NCI-H82 treated with DMSO at 0.1 percent for 48 hours (cell line): ENCODE data around the gene GLRX3.

Source experiments
- DNase-seq: peaks from one replicate; lab custom pipeline; 2025; ENCODE audit not compliant: unreplicated experiment; lab: John Stamatoyannopoulos, UW

The GLRX3 gene

GRCh38 chr10:130203626-130204025 lies 67.4 kb downstream of the GLRX3 start:
- DNase-seq, result no peak

DNA sequence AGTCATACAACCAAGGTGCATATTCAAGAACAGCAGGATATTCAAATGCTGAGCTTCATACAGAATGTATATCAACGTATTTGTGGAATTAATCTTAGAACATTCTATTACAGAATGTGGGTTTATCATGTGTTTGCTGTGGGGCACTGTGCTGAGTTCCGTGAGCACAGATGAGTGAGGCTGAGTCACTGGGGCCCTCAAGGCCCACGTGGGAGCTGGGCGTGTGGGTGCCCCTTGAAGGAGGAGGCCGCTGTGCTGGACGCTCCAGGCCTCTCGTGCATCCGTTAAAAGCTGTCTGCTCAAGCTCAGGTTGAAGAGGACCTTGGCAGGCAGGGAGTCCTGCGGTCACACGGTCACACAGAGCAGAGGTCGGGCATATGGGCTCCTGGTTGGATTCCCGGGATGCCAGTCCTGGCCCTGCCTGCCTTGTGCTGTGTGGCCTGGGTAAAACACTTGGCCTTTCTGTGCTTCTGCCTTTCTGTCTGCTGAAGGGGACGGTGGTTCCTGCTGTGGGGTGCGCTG lies 70.1 kb downstream of the GLRX3 start:
- no peak for DNase-seq

- no peak for DNase-seq
These were observed 71.0 kb downstream of the GLRX3 start for GRCh38 chr10:130207205-130207604.

GRCh38 chr10:130208807-130209206 lies 72.6 kb downstream of the GLRX3 start:
- no peak for DNase-seq

- DNase-seq, result no peak
These were observed 76.6 kb downstream of the GLRX3 start for GRCh38 chr10:130212746-130213145.

GRCh38 chr10:130213286-130214080 lies 77.3 kb downstream of the GLRX3 start:
- DNase-seq, result no peak

DNA sequence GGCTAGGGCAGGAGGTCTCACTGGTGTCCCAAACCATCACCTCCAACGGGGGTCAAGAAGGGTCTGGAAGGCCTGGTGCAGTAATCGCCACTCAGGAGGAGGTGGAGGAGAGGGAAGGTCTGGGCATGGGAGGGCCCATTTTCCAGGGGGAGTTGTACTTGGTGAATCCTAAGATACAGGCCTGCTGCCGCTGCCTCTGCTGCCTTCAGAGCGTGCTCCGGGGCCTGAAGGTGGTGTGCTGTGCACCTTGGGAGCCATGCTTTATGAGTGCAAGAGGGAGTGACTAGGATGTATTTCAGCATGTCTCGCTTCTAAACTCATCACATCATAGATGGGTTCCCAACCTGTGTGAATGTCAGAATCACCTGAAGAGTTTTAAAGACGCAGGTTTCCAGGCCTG lies 78.2 kb downstream of the GLRX3 start:
- no peak for DNase-seq

DNA sequence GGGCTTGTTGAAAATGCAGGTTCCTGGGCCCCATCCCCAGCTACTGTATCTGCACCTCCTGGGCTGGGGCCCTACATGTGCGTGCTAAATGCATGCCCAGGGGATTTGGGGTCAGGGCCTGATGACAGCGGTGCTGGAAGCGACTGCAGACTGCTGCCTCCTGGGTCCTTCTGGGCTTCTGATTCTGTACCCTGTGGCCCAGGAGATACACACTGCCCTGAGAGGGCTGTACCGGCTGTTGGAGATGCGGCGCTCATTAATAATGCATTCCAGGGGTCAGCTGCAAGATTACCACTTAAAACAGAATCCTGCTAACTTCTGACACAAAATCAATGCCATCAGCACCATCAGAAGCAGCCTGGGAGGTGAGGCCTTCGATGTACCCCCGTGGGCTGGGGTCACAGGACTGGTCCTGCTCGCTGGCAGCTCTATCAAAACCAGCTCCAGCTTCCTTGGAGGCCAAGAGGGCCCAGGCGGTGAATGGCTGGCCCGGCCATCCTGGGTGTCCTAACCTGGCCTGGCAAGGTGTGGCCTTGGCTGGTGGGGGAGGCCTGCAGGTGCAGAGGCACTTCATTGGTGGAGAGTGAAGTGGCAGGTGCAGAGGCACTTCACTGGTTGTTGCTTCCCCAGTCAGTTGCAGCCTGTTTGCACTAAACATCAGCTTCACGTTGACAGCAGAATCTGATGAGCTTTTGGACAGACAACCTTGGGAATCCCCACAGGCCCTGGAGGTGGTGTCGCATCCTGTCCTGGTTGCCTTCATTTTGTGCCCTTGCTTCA lies 79.2 kb downstream of the GLRX3 start:
- no peak for DNase-seq

- no peak for DNase-seq
These were observed 79.7 kb downstream of the GLRX3 start for GRCh38 chr10:130215931-130216231.

DNA sequence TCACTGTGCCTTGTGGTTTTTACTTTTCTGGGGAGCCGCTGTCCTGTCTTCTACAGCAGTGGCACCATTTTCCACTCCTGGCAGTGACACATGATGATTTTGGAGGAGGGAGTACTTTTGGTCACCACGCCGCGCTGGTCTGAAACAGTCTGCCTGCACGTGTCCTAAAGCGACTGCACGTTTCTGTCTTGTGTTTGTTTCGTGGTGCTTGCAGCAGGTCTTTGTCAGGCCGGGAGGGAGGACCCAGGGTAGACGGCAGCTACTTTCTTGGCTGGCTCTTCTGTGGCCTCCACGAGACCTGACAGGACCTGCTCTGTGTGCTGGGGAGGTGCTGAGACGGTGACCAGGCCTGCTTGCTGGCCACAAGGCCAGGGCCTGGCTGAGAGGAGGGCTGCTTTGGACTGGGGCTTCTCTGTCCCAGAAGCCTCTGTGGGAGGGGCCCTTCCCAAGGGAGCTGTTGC lies 82.0 kb downstream of the GLRX3 start:
- no peak for DNase-seq

DNA sequence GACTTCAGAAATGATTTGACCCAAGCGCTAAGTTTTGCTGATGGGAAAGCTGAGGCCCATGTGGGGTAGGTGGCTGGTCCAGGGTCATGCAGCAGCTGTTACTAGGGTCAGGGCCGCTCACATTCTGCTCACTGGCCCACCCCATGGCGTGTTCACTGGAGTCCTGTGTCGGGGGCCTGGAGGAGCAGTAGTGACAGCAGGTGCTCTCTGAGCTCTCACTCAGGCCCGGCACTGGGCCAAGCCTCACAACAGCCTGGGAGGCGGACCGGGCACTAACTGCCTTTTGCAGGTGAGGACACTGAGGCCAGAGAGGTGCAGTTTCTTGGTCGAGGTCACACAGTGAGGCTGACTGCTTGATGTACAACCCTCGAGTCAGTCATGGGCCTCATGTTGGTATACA lies 82.7 kb downstream of the GLRX3 start:
- DNase-seq, result no peak

DNA sequence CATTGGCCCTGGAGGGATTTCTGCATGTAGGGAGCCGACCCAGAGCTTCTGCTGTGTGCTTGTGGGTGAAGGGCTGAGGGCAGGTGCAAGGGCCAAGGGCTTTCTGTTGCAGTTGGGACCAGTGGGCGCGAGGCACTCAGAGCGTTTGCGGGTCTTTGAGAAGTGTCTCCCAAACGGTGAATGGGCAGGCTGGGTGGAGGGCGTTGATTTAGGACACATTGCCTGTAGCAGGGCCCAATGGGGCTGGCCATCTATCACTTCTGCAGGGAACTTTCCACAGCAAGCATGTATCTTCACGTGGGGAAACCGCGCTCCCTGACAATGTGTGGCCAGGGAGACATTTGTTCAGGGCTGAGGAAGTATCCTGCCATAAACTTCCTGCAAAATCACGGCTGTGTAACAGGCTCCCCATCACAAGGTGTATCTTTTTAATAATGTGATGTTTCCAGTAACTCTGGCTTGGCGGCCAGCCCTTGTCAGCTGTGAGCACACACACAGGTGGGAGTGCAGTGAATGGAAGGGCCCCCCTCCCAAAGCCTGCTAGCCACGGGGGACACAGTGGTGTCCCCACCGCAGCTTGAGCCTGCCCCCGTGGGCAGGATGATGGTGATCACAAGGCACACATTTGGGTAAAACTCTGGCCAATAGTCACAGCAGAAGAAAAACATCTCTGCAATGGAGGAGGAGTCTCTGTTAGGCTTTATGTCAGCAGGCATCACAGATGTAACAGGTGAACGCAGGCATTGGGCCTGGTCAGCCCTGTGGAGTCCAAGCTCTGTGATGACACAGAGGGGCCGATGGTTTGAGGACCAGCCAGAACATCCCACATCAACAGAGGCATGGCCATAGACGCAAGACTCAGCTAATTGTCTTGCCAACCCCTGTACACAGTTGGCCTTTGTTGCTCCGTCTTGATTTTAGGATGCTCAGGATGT lies 84.3 kb downstream of the GLRX3 start:
- DNase-seq, result no peak

DNA sequence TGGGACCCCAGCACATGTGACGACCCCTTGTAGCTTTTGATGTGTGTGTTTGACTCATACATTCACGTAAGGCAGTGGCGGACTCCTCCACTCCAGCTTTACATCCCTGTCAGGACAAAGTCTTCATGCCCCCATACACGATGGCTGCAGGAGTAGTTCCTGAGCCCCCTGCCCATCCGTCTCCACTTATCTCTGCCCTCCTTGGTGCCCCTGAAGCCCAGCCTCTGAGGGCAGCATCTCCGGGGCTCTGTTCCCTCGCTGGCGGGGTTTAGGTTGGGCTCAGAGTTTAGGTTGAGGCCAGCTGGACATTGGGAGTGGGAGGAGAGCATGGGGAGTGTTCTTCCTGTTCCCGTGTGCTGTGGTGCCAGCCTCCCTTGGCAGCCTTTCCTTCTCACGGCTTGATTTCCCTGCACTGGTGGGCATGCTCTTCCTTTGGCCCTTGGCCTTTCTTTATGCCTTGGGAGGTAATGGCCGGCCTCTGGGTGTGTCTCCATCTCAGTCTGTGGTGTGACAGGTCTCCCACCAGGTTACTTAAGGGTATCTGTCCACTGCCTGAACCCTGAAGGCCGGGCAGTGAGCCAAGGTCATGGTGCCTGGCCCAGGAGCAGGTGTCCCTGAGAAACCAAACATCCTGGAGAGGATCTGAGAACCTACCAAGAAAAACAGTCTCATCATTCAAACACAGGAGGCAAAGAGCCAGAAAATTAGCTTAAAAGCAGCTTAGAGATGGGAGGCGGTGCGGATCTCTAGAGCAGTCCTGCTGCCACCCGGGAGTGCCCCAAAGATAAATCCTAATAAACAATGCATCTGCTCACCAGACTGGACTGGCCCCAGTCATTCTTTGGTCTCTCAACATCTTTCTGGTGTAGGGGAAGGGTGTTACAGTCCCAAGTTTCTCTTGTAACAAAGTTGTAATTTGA lies 85.5 kb downstream of the GLRX3 start:
- DNase-seq, result no peak

GRCh38 chr10:130222381-130222780 lies 86.2 kb downstream of the GLRX3 start:
- no peak for DNase-seq

DNA sequence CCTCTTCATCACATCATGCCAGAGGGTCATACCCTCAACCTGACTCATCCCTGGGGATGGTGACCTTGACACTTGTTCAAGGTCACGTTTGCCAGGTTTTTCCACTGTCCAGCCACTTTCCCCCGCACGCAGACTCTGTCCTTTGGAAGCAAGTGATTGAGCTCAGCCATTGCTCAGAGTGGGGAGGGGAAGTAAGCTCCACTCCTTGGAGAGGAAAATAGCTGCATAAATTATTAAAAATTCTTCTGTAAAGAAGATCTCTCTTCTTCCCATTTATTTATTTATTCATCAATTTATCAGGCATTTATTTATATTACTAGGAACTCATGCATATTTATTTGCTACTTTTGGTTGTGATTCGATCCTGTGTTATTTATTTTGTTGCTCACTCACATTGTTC lies 88.0 kb downstream of the GLRX3 start:
- DNase-seq, result no peak

- no peak for DNase-seq
These were observed 89.8 kb downstream of the GLRX3 start for GRCh38 chr10:130226012-130226411.

DNA sequence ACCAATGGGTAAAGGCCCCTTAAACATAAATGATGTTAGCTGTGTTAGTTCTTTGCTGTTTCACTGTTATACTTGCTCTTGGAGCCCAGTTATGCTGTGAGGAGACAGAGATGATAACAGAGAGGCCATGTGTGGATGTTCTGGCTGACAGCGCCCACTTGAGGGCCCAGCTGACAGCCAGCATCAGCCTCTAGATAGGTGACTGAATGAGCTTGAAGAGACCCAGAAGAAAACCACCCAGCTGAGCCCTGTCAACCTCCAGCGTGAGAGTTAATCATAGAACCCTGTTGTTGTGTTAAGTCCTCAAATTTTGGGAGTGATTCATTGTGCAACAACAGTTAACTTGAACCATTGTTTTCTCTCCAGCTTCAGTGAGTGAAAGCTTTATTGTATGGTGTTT lies 91.7 kb downstream of the GLRX3 start:
- DNase-seq, result no peak
